Progenitor cell of endocrine pancreas (in vitro differentiated cells): ENCODE data around the gene RABGAP1L. TPM values are rescaled to one million over a fixed set of nuclear protein-coding genes. Genes with fewer than 3 reads are reported as not detected.
"Not testable (repeated sequence)": the region's sequence is repeated elsewhere in the genome, so short reads cannot be mapped to it uniquely, and the experiment has no call there.

Experiments used
- DNase-seq: peaks from one replicate; pipeline ENCODE4 v3.0.0; 2021; ENCODE audit warnings: low spot score; ENCODE audit not compliant: unreplicated experiment
- H3K27ac Mint-ChIP-seq: 2 replicates; pipeline ENCODE4 v1.8.0; 2021; ENCODE audit warnings: mild to moderate bottlenecking, moderate library complexity, mixed read lengths
- H3K27me3 Mint-ChIP-seq: 2 replicates; pipeline ENCODE4 v1.8.0; 2021; ENCODE audit warnings: mixed read lengths
- H3K36me3 Mint-ChIP-seq: 2 replicates; pipeline ENCODE4 v1.8.0; 2022; ENCODE audit warnings: mixed read lengths; ENCODE audit not compliant: insufficient read depth
- H3K4me1 Mint-ChIP-seq: 2 replicates; pipeline ENCODE4 v1.8.0; 2021; ENCODE audit warnings: low read depth, mixed read lengths
- H3K4me3 Mint-ChIP-seq: 2 replicates; pipeline ENCODE4 v1.8.0; 2021; ENCODE audit warnings: low read depth, mild to moderate bottlenecking, moderate library complexity, mixed read lengths
- H3K9me3 Mint-ChIP-seq: 2 replicates; pipeline ENCODE4 v1.8.0; 2021; ENCODE audit warnings: low read depth, mixed read lengths
- total RNA-seq: library from RNA; stranded (reverse); gene quantifications from 2 replicates; pipeline ENCODE4 v1.2.1, GENCODE V29; 2021
- TF ChIP-seq, protein P1 (sequence below): fragments of 200-600 bp; sonication (generic); IDR thresholded peaks from one replicate; pipeline ENCODE4 v1.5.0; 2021; ENCODE audit warnings: antibody characterized with exemption, mild to moderate bottlenecking; ENCODE audit not compliant: unreplicated experiment

The RABGAP1L gene
- total RNA-seq, 1 donor from 2014 or later: 55.2 TPM

DNA sequence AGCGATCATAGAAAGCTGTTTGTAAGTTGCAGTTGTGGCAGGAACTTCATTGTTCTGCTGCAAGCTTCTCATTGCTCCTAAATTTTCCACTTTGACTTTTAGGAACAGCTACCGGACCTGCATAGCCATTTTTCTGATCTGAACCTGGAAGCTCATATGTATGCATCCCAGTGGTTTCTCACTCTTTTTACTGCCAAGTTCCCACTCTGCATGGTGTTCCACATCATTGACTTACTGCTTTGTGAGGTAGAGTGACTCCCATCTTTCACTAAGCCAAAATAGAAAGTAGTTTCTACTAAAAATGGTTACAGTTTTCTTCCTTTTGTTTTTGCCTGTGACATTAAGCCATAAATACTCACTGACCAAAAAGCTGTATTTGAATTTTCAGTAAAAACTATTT lies 542.7 kb downstream of the RABGAP1L start:
- DNase-seq: no peak
- no peak overlapping the region for H3K4me3 Mint-ChIP-seq
- no peaks in the 10 kb centered on the region for H3K4me1 Mint-ChIP-seq
- no peak overlapping the region for H3K27ac Mint-ChIP-seq
- no peaks in the 10 kb centered on the region for H3K9me3 Mint-ChIP-seq
- no peaks in the 10 kb centered on the region for H3K27me3 Mint-ChIP-seq
- no peaks in the 10 kb centered on the region for H3K36me3 Mint-ChIP-seq
- TF ChIP-seq, protein P1, sequence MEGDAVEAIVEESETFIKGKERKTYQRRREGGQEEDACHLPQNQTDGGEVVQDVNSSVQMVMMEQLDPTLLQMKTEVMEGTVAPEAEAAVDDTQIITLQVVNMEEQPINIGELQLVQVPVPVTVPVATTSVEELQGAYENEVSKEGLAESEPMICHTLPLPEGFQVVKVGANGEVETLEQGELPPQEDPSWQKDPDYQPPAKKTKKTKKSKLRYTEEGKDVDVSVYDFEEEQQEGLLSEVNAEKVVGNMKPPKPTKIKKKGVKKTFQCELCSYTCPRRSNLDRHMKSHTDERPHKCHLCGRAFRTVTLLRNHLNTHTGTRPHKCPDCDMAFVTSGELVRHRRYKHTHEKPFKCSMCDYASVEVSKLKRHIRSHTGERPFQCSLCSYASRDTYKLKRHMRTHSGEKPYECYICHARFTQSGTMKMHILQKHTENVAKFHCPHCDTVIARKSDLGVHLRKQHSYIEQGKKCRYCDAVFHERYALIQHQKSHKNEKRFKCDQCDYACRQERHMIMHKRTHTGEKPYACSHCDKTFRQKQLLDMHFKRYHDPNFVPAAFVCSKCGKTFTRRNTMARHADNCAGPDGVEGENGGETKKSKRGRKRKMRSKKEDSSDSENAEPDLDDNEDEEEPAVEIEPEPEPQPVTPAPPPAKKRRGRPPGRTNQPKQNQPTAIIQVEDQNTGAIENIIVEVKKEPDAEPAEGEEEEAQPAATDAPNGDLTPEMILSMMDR: no peak

DNA sequence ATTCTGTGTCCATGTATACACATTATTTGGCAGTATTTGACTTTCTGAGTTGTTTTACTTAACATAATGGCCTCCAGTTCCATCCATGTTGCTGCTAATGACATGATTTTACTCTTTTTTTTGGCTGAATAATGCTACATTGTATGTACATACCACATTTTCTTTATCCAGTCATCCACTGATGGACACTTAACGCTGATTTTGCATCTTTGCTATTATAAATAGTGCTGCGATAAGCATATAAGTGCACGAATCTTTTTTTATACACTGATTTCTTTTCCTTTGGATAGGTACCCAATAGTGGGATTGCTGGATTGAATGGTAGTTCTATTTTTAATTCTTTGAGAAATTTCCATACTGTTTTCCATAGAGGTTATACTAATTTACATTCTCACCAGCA lies 544.0 kb downstream of the RABGAP1L start:
- Mint-ChIP-seq H3K27ac (no peak overlapping the region), H3K36me3 (no peaks in the 10 kb centered on the region), H3K27me3 (no peaks in the 10 kb centered on the region)

DNA sequence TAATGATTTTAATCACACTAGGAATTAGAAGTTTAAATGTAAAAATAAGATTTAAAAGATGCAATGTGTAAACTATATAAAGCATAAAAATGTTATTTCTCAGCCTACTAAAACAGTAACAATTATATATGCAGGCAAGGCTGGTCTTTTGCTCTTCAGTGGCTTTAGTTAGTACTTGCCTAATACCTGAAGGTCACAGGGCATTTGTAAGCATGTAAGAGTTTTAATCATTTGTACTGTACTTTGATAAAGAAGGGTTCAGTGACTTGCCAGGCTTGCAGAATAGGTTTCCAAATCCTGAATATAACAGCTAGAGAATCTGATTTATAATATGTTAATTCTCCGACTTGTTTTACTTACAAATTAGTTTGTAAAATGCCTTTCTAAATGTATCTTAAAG lies 545.0 kb downstream of the RABGAP1L start:
- Mint-ChIP-seq H3K4me3 (no peak overlapping the region), H3K9me3 (no peaks in the 10 kb centered on the region), H3K36me3 (no peaks in the 10 kb centered on the region), H3K4me1 (no peaks in the 10 kb centered on the region), H3K27ac (no peak overlapping the region), H3K27me3 (no peaks in the 10 kb centered on the region)
- DNase-seq: no peak
- TF ChIP-seq, protein P1: no peak

More for the DNA sequence above, 544.0 kb downstream of the RABGAP1L start:
- H3K4me3 Mint-ChIP-seq: no peak overlapping the region
- H3K4me1 Mint-ChIP-seq: no peaks in the 10 kb centered on the region
- H3K9me3 Mint-ChIP-seq: no peaks in the 10 kb centered on the region
- TF ChIP-seq, protein P1: no peak
- DNase-seq: no peak

DNA sequence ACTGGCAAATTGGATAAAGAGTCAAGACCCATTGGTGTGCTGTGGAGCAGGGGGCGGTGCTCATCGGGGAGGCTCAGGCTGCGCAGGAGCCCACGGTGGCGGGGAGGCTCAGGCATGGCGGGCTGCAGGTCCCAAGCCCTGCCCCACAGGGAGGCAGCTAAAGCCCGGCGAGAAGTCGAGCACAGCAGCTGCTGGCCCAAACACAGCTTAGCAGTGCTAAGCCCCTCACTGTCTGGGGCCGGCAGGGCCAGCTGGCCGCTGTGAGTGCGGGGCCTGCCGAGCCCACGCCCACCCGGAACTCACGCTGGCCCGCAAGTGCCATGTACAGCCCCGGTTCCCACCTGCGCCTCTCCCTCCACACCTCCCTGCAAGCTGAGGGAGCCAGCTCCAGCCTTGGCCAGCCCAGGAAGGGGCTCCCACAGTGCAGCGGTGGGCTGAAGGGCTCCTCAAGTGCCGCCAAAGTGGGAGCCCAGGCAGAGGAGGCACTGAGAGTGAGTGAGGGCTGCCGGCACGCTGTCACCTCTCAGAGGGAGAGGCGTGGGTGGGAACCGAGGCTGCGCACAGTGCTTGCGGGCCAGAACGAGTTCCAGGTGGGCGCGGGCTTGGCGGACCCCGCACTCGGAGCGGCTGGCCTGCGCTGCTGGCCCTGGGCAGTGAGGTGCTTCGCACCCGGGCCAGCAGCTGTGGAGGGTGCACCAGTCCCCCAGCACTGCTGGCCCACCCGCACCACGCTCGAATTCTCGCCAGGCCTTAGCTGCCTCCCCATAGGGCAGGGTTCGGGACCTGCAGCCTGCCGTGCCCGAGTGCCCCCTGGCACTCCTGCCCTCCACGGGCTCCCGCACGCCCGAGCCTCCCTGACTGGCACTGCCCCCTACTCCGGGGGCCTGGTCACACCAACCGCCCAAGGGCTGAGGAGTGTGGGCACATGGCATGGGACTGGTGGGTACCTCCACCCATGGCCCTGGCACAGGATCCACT lies 551.8 kb downstream of the RABGAP1L start:
- no peak overlapping the region for H3K4me3 Mint-ChIP-seq
- no peak overlapping the region for H3K27ac Mint-ChIP-seq
- no peak for DNase-seq
- no peaks in the 10 kb centered on the region for H3K27me3 Mint-ChIP-seq
- H3K9me3 Mint-ChIP-seq: peaks cover 6% of the 10 kb centered on the region
- no peaks in the 10 kb centered on the region for H3K36me3 Mint-ChIP-seq
- TF ChIP-seq, protein P1: no peak
- H3K4me1 Mint-ChIP-seq: no peaks in the 10 kb centered on the region

DNA sequence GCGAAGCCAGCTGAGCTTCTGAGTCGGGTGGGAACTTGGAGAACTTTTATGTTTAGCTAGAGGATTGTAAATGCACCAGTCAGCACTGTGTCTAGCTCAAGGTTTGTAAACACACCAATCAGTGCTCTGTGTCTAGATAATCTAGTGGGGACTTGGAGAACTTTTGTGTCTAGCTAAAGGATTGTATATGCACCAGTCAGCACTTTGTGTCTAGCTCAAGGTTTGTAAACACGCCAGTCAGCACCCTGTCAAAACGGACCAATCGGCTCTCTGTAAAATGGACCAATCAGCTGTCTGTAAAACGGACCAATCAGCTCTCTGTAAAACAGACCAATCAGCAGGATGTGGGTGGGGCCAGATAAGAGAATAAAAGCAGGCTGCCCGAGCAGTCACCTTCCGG lies 552.5 kb downstream of the RABGAP1L start:
- not testable (repeated sequence) for H3K4me1 Mint-ChIP-seq, DNase-seq, H3K9me3 Mint-ChIP-seq, H3K4me3 Mint-ChIP-seq, H3K27ac Mint-ChIP-seq, H3K27me3 Mint-ChIP-seq, H3K36me3 Mint-ChIP-seq

DNA sequence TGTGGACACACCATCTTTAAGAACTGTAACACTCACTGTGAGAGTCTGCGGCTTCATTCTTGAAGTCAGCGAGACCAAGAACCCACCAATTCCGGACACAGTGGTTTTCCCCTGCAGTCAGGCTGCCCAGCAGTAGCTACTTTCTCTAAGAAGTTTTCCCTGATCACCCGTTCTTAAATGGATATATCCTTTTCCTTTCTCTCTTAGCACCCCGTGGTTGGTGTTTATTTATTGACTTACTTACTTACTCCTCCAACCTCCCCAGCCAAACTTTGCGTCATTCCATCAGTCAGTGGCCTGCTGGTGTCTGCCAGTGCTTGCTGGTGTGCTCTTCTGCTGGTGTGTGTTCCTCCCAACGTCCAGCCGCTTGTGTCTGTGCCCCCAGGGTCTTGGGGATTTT lies 553.2 kb downstream of the RABGAP1L start:
- Mint-ChIP-seq H3K27me3 (no peaks in the 10 kb centered on the region), H3K36me3 (no peaks in the 10 kb centered on the region), H3K9me3 (peaks cover 6% of the 10 kb centered on the region), H3K4me3 (no peak overlapping the region), H3K27ac (no peak overlapping the region), H3K4me1 (no peaks in the 10 kb centered on the region)
- TF ChIP-seq, protein P1: no peak
- no peak for DNase-seq
